ENCODE measurements around the gene NTN3. TPM values are rescaled to one million over a fixed set of nuclear protein-coding genes. Genes with fewer than 3 reads are reported as not detected.
"Not testable (repeated sequence)": the region's sequence is repeated elsewhere in the genome, so short reads cannot be mapped to it uniquely, and the experiment has no call there.

The NTN3 gene
- total RNA-seq, 1 experiment from 2014 or later, result 0.39 TPM

- BruUV-seq (replicated peaks), result no TSS peak
- no peaks in the 10 kb centered on the region for H3K9me3 ChIP-seq
- DNase-seq, result no peak
- H3K4me3 ChIP-seq (ENCODE audit: low read depth, low read length), result no peak overlapping the region
- no peak overlapping the region for H3K27ac Mint-ChIP-seq (ENCODE audit: unreplicated experiment)
- H3K4me1 Mint-ChIP-seq (ENCODE audit: low read depth, unreplicated experiment), result peaks cover 5% of the 10 kb centered on the region
- no peaks in the 10 kb centered on the region for H3K27me3 ChIP-seq (replicated peaks; ENCODE audit: control insufficient read depth, insufficient read depth, low read length)
- H3K4me1 ChIP-seq, result peaks cover 14% of the 10 kb centered on the region
- H3K36me3 ChIP-seq (ENCODE audit: control insufficient read depth, insufficient read depth, low read length), result no peaks in the 10 kb centered on the region
- no peaks in the 10 kb centered on the region for H3K9me3 Mint-ChIP-seq (ENCODE audit: unreplicated experiment)
- CTCF ChIA-PET, result interaction anchor here (0.6 kb wide), 2 partner anchors 24 to 46 kb away, joined by 3 to 4 read pairs; no protein-coding TSS in a partner anchor
- intact Hi-C loops (cut with micrococcal nuclease; ENCODE audit: unreplicated experiment), result no loop called here
- peaks cover 16% of the 10 kb centered on the region for H3K36me3 Mint-ChIP-seq (ENCODE audit: insufficient read depth, unreplicated experiment)
- POLR2A ChIA-PET, result interaction anchor here (0.5 to 0.6 kb wide), 2 partner anchors 36 to 38 kb away, joined by 3 to 4 read pairs; no protein-coding TSS in a partner anchor
- no peak for TF ChIP-seq CTCF (IDR thresholded peaks at IDR 0.05; ENCODE audit: insufficient read depth in 1 of 2, low read depth in 1 of 2, low read length in 1 of 2, severe bottlenecking in 1 of 2, unreplicated experiment in 1 of 2)
- no peaks in the 10 kb centered on the region for H3K27me3 Mint-ChIP-seq (ENCODE audit: insufficient read depth, unreplicated experiment)
- H3K4me3 Mint-ChIP-seq (ENCODE audit: unreplicated experiment), result no peak overlapping the region
Observed at GRCh38 chr16:2477327-2477726, 6.2 kb downstream of the NTN3 start.

- no peak overlapping the region for H3K27ac Mint-ChIP-seq (ENCODE audit: unreplicated experiment)
- no peak overlapping the region for H3K4me3 Mint-ChIP-seq (ENCODE audit: unreplicated experiment)
- no peak overlapping the region for H3K4me3 ChIP-seq (ENCODE audit: low read depth, low read length)
- H3K4me1 ChIP-seq, result peaks cover 6% of the 10 kb centered on the region; the same call in 1 of the 2 replicates
- no peaks in the 10 kb centered on the region for H3K36me3 ChIP-seq (ENCODE audit: control insufficient read depth, insufficient read depth, low read length)
- no peaks in the 10 kb centered on the region for H3K9me3 Mint-ChIP-seq (ENCODE audit: unreplicated experiment)
- intact Hi-C loops (cut with micrococcal nuclease; ENCODE audit: unreplicated experiment), result no loop called here
- ChIA-PET CTCF (no interaction called here), POLR2A (no interaction called here)
- peaks cover 16% of the 10 kb centered on the region for H3K36me3 Mint-ChIP-seq (ENCODE audit: insufficient read depth, unreplicated experiment)
- no peaks in the 10 kb centered on the region for H3K9me3 ChIP-seq
- no peak for TF ChIP-seq CTCF (IDR thresholded peaks at IDR 0.05; ENCODE audit: insufficient read depth in 1 of 2, low read depth in 1 of 2, low read length in 1 of 2, severe bottlenecking in 1 of 2, unreplicated experiment in 1 of 2)
- BruUV-seq (replicated peaks), result no TSS peak
- DNase-seq, result no peak
- no peaks in the 10 kb centered on the region for H3K27me3 ChIP-seq (replicated peaks; ENCODE audit: control insufficient read depth, insufficient read depth, low read length)
- H3K4me1 Mint-ChIP-seq (ENCODE audit: low read depth, unreplicated experiment), result peaks cover 1% of the 10 kb centered on the region
- H3K27me3 Mint-ChIP-seq (ENCODE audit: insufficient read depth, unreplicated experiment), result no peaks in the 10 kb centered on the region
Observed at GRCh38 chr16:2478279-2478678, 7.2 kb downstream of the NTN3 start.

GRCh38 chr16:2479996-2480395 lies 8.9 kb downstream of the NTN3 start:
- peaks cover 14% of the 10 kb centered on the region for H3K4me1 Mint-ChIP-seq (ENCODE audit: low read depth, unreplicated experiment)
- POLR2A ChIA-PET; CTCF ChIA-PET; BruUV-seq (replicated peaks); H3K27ac Mint-ChIP-seq (ENCODE audit: unreplicated experiment); DNase-seq; H3K27me3 ChIP-seq (replicated peaks; ENCODE audit: control insufficient read depth, insufficient read depth, low read length); H3K9me3 ChIP-seq; intact Hi-C loops (cut with micrococcal nuclease; ENCODE audit: unreplicated experiment); H3K4me3 ChIP-seq (ENCODE audit: low read depth, low read length); H3K4me3 Mint-ChIP-seq (ENCODE audit: unreplicated experiment); H3K9me3 Mint-ChIP-seq (ENCODE audit: unreplicated experiment); H3K36me3 ChIP-seq (ENCODE audit: control insufficient read depth, insufficient read depth, low read length); H3K4me1 ChIP-seq; H3K27me3 Mint-ChIP-seq (ENCODE audit: insufficient read depth, unreplicated experiment): not testable (repeated sequence)
- peaks cover 22% of the 10 kb centered on the region for H3K36me3 Mint-ChIP-seq (ENCODE audit: insufficient read depth, unreplicated experiment)

- no peak for DNase-seq
- no peaks in the 10 kb centered on the region for H3K27me3 ChIP-seq (replicated peaks; ENCODE audit: control insufficient read depth, insufficient read depth, low read length)
- H3K4me1 ChIP-seq, result no peaks in the 10 kb centered on the region
- POLR2A ChIA-PET, result no interaction called here
- no peaks in the 10 kb centered on the region for H3K36me3 ChIP-seq (ENCODE audit: control insufficient read depth, insufficient read depth, low read length)
- no peaks in the 10 kb centered on the region for H3K9me3 Mint-ChIP-seq (ENCODE audit: unreplicated experiment)
- CTCF ChIA-PET, result no interaction called here
- H3K27me3 Mint-ChIP-seq (ENCODE audit: insufficient read depth, unreplicated experiment), result no peaks in the 10 kb centered on the region
- BruUV-seq (replicated peaks), result no TSS peak
- peaks cover 16% of the 10 kb centered on the region for H3K36me3 Mint-ChIP-seq (ENCODE audit: insufficient read depth, unreplicated experiment)
- H3K27ac Mint-ChIP-seq (ENCODE audit: unreplicated experiment), result no peak overlapping the region
- peaks cover 17% of the 10 kb centered on the region for H3K4me1 Mint-ChIP-seq (ENCODE audit: low read depth, unreplicated experiment)
- intact Hi-C loops (cut with micrococcal nuclease; ENCODE audit: unreplicated experiment), result no loop called here
- H3K4me3 Mint-ChIP-seq (ENCODE audit: unreplicated experiment), result no peak overlapping the region
- H3K9me3 ChIP-seq, result no peaks in the 10 kb centered on the region
- no peak overlapping the region for H3K4me3 ChIP-seq (ENCODE audit: low read depth, low read length)
- no peak for TF ChIP-seq CTCF (IDR thresholded peaks at IDR 0.05; ENCODE audit: insufficient read depth in 1 of 2, low read depth in 1 of 2, low read length in 1 of 2, severe bottlenecking in 1 of 2, unreplicated experiment in 1 of 2)
Observed at GRCh38 chr16:2480948-2481347, 9.9 kb downstream of the NTN3 start.

Data from Caco-2 (cell line).